ENCODE measurements around the gene TSEN15. TPM values are rescaled to one million over a fixed set of nuclear protein-coding genes. Genes with fewer than 3 reads are reported as not detected.

Gene TSEN15
- 10 to 100 TPM; 16.3 to 55.1 (median 27.8) TPM for total RNA-seq
- polyA plus RNA-seq: 10 to 100 TPM; 19.3 to 45.1 (median 19.9) TPM
- long read RNA-seq, donor 1, transcript TSEN15-208 (4 exons, 2,219 nt): major isoform, 6 of 22 reads
- long read RNA-seq, donor 1, partial matches to known transcripts: 6 of 22 reads
- long read RNA-seq, donor 1, other reads (novel, unspliced or antisense): 0 of 22 reads
- long read RNA-seq, donor 2, partial matches to known transcripts: 5 of 13 reads
- long read RNA-seq, donor 2, other reads (novel, unspliced or antisense): 0 of 13 reads
- long read RNA-seq, donor 3, transcript TSEN15-203 (4 exons, 1,844 nt): minor isoform, 5 of 20 reads
- long read RNA-seq, donor 3, transcript TSEN15-216 (5 exons, 1,986 nt): major isoform, 8 of 20 reads
- long read RNA-seq, donor 3, partial matches to known transcripts: 0 of 20 reads
- long read RNA-seq, donor 3, other reads (novel, unspliced or antisense): 0 of 20 reads
- long read RNA-seq, donor 4, transcript TSEN15-208 (4 exons, 2,219 nt): minor isoform, 14 of 37 reads
- long read RNA-seq, donor 4, transcript TSEN15-216 (5 exons, 1,986 nt): major isoform, 15 of 37 reads
- long read RNA-seq, donor 4, partial matches to known transcripts: 0 of 37 reads
- long read RNA-seq, donor 4, other reads (novel, unspliced or antisense): 1 of 37 reads
- long read RNA-seq, donor 5, transcript TSEN15-216 (5 exons, 1,986 nt): minor isoform, 7 of 27 reads
- long read RNA-seq, donor 5, transcript TSEN15-208 (4 exons, 2,219 nt): major isoform, 9 of 27 reads
- long read RNA-seq, donor 5, transcript TSEN15-203 (4 exons, 1,844 nt): minor isoform, 6 of 27 reads
- long read RNA-seq, donor 5, partial matches to known transcripts: 1 of 27 reads
- long read RNA-seq, donor 5, other reads (novel, unspliced or antisense): 0 of 27 reads
- long read RNA-seq, donor 6, transcript TSEN15-216 (5 exons, 1,986 nt): major isoform, 14 of 28 reads
- long read RNA-seq, donor 6, transcript TSEN15-208 (4 exons, 2,219 nt): minor isoform, 8 of 28 reads
- long read RNA-seq, donor 6, partial matches to known transcripts: 1 of 28 reads
- long read RNA-seq, donor 6, other reads (novel, unspliced or antisense): 2 of 28 reads
- long read RNA-seq, donor 7, partial matches to known transcripts: 0 of 3 reads
- long read RNA-seq, donor 7, other reads (novel, unspliced or antisense): 0 of 3 reads
- long read RNA-seq, donor 8, transcript TSEN15-208 (4 exons, 2,219 nt): major isoform, 6 of 21 reads
- long read RNA-seq, donor 8, transcript TSEN15-216 (5 exons, 1,986 nt): minor isoform, 5 of 21 reads
- long read RNA-seq, donor 8, partial matches to known transcripts: 7 of 21 reads
- long read RNA-seq, donor 8, other reads (novel, unspliced or antisense): 0 of 21 reads
- long read RNA-seq, donor 9, transcript TSEN15-208 (4 exons, 2,219 nt): major isoform, 5 of 12 reads
- long read RNA-seq, donor 9, partial matches to known transcripts: 0 of 12 reads
- long read RNA-seq, donor 9, other reads (novel, unspliced or antisense): 0 of 12 reads
- long read RNA-seq, donor 10, transcript TSEN15-208 (4 exons, 2,219 nt): major isoform, 5 of 9 reads
- long read RNA-seq, donor 10, partial matches to known transcripts: 0 of 9 reads
- long read RNA-seq, donor 10, other reads (novel, unspliced or antisense): 0 of 9 reads

DNA sequence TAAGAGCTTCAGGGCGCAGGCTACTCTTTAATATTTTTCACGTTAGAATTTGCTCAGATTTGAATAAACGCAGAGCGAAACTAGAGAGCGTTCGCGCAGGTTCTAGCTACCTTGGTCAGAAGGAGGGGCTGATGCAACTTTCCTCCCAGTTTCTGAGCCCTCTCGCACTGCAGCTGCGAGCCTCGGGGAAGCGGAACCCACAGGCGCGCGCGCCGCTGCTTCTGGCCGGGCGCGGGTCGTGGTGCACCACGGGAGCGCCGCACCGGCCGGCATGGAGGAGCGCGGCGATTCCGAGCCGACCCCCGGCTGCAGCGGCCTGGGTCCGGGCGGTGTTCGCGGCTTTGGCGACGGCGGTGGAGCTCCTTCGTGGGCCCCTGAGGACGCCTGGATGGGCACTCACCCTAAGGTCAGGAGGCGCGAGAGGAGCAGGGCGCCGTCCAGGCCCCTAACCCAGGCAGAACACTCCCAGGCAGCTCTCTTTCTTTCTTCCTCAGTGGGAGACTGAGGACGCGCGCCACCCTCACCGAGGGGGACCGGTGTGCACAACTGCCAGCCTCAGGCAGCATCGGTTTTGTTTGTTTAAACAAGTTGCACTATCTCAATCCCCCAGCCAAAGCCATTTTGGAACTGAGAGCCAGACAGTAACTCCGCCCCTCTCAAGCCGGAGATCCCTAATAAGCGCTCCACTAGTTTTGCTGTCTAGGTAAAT, at the start of gene TSEN15:
Gene TSEN15, plus strand, starts transcription at position 246 of the 709 bp plus-strand sequence. Its CDS starts 26 bp downstream, at position 272.
- peak; percentile 76 to 89 (median 79) for DNase-seq

DNA sequence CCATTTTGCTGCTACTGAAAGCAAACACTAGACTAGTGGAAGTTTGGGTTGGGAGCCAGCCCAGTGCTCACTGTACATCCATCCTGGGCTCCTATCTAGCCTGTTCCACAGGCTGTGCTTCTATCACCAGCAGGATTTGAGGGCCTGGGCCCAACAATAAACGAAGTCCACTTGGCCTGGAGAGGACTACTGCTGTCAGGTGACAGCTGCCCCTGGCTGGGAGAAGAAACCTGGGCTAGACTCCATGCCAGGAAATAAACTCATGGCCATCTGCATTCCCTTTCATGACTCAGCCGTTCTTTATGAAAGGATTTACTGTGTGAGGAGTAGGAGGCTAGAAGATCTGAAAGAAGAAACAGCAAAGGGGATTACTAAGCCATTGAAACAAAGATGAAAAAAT, 49.5 kb upstream of the TSEN15 start:
- H3K27me3 ChIP-seq: no peaks in the 10 kb centered on the region
- DNase-seq: peak; percentile 29 to 74 (median 57)
- TF ChIP-seq POLR2A (IDR thresholded peaks at IDR 0.05): no peak
- TF ChIP-seq, protein P1, sequence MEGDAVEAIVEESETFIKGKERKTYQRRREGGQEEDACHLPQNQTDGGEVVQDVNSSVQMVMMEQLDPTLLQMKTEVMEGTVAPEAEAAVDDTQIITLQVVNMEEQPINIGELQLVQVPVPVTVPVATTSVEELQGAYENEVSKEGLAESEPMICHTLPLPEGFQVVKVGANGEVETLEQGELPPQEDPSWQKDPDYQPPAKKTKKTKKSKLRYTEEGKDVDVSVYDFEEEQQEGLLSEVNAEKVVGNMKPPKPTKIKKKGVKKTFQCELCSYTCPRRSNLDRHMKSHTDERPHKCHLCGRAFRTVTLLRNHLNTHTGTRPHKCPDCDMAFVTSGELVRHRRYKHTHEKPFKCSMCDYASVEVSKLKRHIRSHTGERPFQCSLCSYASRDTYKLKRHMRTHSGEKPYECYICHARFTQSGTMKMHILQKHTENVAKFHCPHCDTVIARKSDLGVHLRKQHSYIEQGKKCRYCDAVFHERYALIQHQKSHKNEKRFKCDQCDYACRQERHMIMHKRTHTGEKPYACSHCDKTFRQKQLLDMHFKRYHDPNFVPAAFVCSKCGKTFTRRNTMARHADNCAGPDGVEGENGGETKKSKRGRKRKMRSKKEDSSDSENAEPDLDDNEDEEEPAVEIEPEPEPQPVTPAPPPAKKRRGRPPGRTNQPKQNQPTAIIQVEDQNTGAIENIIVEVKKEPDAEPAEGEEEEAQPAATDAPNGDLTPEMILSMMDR (IDR thresholded peaks at IDR 0.05): no peak
- intact Hi-C loops (cut with DNase I): no loop called here
- WGBS, 4 donors: 26 to 30% (median 27%) methylated on average over 2 of the region's 2 CpGs
- no peaks in the 10 kb centered on the region for H3K4me1 ChIP-seq (replicated peaks in 1 of 2)
- H3K4me3 ChIP-seq: no peak overlapping the region
- H3K9me3 ChIP-seq (replicated peaks in 1 of 3): no peaks in the 10 kb centered on the region
- H3K27ac ChIP-seq: peak overlapping the region in 1 of 5 donors; percentile 4
- no peaks in the 10 kb centered on the region for H3K36me3 ChIP-seq (replicated peaks in 1 of 2)

More for the DNA sequence above, at the start of gene TSEN15:
- TF ChIP-seq, protein P1 (IDR thresholded peaks at IDR 0.05): no peak
- TF ChIP-seq POLR2A (IDR thresholded peaks at IDR 0.05): peak; percentile 49 to 71
- Histone ChIP-seq H3K4me3 (peak within 1 kb of the TSS; percentile 17 to 97 (median 86)), H3K27me3 (no peaks in the 10 kb centered on the region), H3K36me3 (replicated peaks in 1 of 2) (no peaks in the 10 kb centered on the region), H3K4me1 (replicated peaks in 1 of 2) (peaks cover 9 to 19% of the 10 kb centered on the region in 2 donors), H3K27ac (peak within 1 kb of the TSS; percentile 53 to 93 (median 87)), H3K9me3 (replicated peaks in 1 of 3) (peaks cover 0 to 8% (median 0%) of the 10 kb centered on the region in 3 donors)
- 0 to 1% (median 0%) methylated on average over 20 to 54 of the region's 54 CpGs for WGBS, 4 donors
- intact Hi-C loops (cut with DNase I): no loop called here

DNA sequence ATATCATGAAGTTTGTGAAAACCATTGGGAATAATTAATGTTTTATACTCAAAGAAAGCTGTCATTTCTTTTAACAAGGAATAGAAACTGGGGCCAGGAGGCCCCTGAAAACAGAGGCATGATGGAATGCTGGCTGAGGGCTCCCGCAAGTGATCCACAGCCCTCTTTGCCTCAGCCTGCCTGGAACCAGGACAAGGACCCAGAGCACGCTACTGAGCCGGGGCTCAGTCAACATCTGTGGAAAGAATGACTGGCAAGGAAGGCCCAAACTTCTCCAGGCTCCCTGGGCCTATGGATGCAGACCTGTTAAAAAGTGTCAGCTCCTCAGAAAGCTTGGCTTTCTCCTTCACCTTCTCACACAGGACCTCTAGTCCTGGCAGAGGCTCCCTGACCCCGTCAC, 46.6 kb upstream of the TSEN15 start:
- intact Hi-C loops (cut with DNase I): no loop called here
- TF ChIP-seq, protein P1 (IDR thresholded peaks at IDR 0.05): no peak
- no peak for TF ChIP-seq POLR2A (IDR thresholded peaks at IDR 0.05)
- WGBS, 4 donors: 95 to 96% (median 95%) methylated on average over 3 to 4 of the region's 4 CpGs
- Histone ChIP-seq H3K27ac (no peak overlapping the region), H3K4me3 (no peak overlapping the region), H3K27me3 (no peaks in the 10 kb centered on the region), H3K9me3 (replicated peaks in 1 of 3) (no peaks in the 10 kb centered on the region), H3K4me1 (replicated peaks in 1 of 2) (no peaks in the 10 kb centered on the region), H3K36me3 (replicated peaks in 1 of 2) (no peaks in the 10 kb centered on the region)
- no peak for DNase-seq
